Breast epithelium (tissue), 3 donors: Measurements from ENCODE around the gene GLRA1.

Source experiments
- CTCF ChIP-seq, 3 donors: fragments of 450-650 bp; IDR thresholded peaks; one replicate each; pipeline ENCODE4 v1.5.1; 2016 to 2017; ENCODE audit warnings: antibody characterized with exemption in 3 of 3, mild to moderate bottlenecking in 3 of 3, moderate library complexity in 3 of 3
- POLR2A ChIP-seq: fragments of 450-650 bp; IDR thresholded peaks from one replicate; pipeline ENCODE4 v1.6.1; 2016; ENCODE audit warnings: antibody characterized with exemption, mild to moderate bottlenecking, moderate library complexity

GRCh38 chr5:151798674-151799073, 126.0 kb downstream of the GLRA1 start:
- no peak for TF ChIP-seq CTCF (IDR thresholded peaks at IDR 0.05)
- TF ChIP-seq POLR2A = no peak
